KMS-11 (cell line): Measurements from ENCODE around the gene SSBP2.

Source experiments
- H2AFZ ChIP-seq: fragments of 200-600 bp; sonication (generic); 2 replicates; pipeline ENCODE4 v1.6.1; 2016; ENCODE audit warnings: antibody characterized with exemption, mixed run types, low read depth
- H3K27ac ChIP-seq: fragments of 200-600 bp; sonication (generic); 2 replicates; pipeline ENCODE4 v1.6.1; 2016; ENCODE audit warnings: mild to moderate bottlenecking, mixed run types
- H3K27me3 ChIP-seq: fragments of 200-600 bp; sonication (generic); 2 replicates; pipeline ENCODE4 v1.6.1; 2017; ENCODE audit warnings: mild to moderate bottlenecking, low read depth, mixed run types, moderate library complexity; ENCODE audit not compliant: insufficient read depth
- H3K36me3 ChIP-seq: fragments of 200-600 bp; sonication (generic); 2 replicates; pipeline ENCODE4 v1.6.1; 2017; ENCODE audit warnings: mild to moderate bottlenecking, mixed run types; ENCODE audit not compliant: insufficient read depth
- H3K4me1 ChIP-seq: fragments of 200-600 bp; sonication (generic); 2 replicates; pipeline ENCODE4 v1.6.1; 2016; ENCODE audit warnings: mild to moderate bottlenecking, low read depth, mixed run types; ENCODE audit not compliant: poor library complexity, severe bottlenecking
- H3K4me2 ChIP-seq: fragments of 200-600 bp; sonication (generic); 2 replicates; pipeline ENCODE4 v1.7.0; 2016; ENCODE audit warnings: mild to moderate bottlenecking, mixed run types
- H3K4me3 ChIP-seq: fragments of 200-600 bp; sonication (generic); IDR thresholded peaks from 2 replicates; pipeline ENCODE4 v1.6.1; 2017; ENCODE audit warnings: low read depth, low read length, mixed read lengths; ENCODE audit not compliant: insufficient read depth
- H3K79me2 ChIP-seq: fragments of 200-600 bp; sonication (generic); 2 replicates; pipeline ENCODE4 v1.6.1; 2016; ENCODE audit warnings: low read depth, mixed run types; ENCODE audit not compliant: insufficient read depth
- H3K9ac ChIP-seq: fragments of 200-600 bp; sonication (generic); 2 replicates; pipeline ENCODE4 v1.6.1; 2016; ENCODE audit warnings: mild to moderate bottlenecking, mixed run types
- H4K20me1 ChIP-seq: fragments of 200-600 bp; sonication (generic); 2 replicates; pipeline ENCODE4 v1.6.1; 2016; ENCODE audit warnings: mild to moderate bottlenecking, mixed run types; ENCODE audit not compliant: insufficient read depth
- CTCF ChIP-seq: fragments of 200-600 bp; sonication (generic); conservative IDR thresholded peaks from 2 replicates; pipeline ENCODE4 v1.6.1; 2017; ENCODE audit warnings: low read depth, mild to moderate bottlenecking, antibody characterized with exemption, low read length, moderate library complexity, mixed read lengths

The SSBP2 gene

GRCh38 chr5:81779125-81779915 lies 28.4 kb upstream of the SSBP2 start:
- H3K27ac ChIP-seq = peak overlapping the region; percentile 63
- H3K9ac ChIP-seq = peak overlapping the region; percentile 57

GRCh38 chr5:81778642-81779041 lies 27.7 kb upstream of the SSBP2 start:
- Histone ChIP-seq H3K4me2 (peak overlapping the region; percentile 84), H3K4me3 (no peak overlapping the region), H3K79me2 (no peaks in the 10 kb centered on the region), H3K27me3 (no peaks in the 10 kb centered on the region), H3K9ac (peak overlapping the region; percentile 57; the same call in 1 of the 2 replicates), H3K27ac (peak overlapping the region; percentile 63), H3K36me3 (no peaks in the 10 kb centered on the region), H2AFZ (peak overlapping the region; percentile 77), H4K20me1 (no peaks in the 10 kb centered on the region), H3K4me1 (peaks cover 33% of the 10 kb centered on the region)
- no peak for TF ChIP-seq CTCF

More at GRCh38 chr5:81779125-81779915, 28.4 kb upstream of the SSBP2 start:
- Histone ChIP-seq H3K79me2 (no peaks in the 10 kb centered on the region), H3K4me1 (peaks cover 26% of the 10 kb centered on the region), H3K4me2 (peak overlapping the region; percentile 84), H3K4me3 (no peak overlapping the region), H3K27me3 (no peaks in the 10 kb centered on the region), H4K20me1 (no peaks in the 10 kb centered on the region), H2AFZ (peak overlapping the region; percentile 77), H3K36me3 (no peaks in the 10 kb centered on the region)
- TF ChIP-seq CTCF = no peak

- H3K9ac ChIP-seq = no peak overlapping the region
- H2AFZ ChIP-seq = no peak overlapping the region
- H3K27ac ChIP-seq = no peak overlapping the region
- H3K4me2 ChIP-seq = no peak overlapping the region
- H3K36me3 ChIP-seq = no peaks in the 10 kb centered on the region
- H3K4me1 ChIP-seq = peaks cover 41% of the 10 kb centered on the region
- H3K27me3 ChIP-seq = no peaks in the 10 kb centered on the region
- H3K4me3 ChIP-seq = no peak overlapping the region
- no peaks in the 10 kb centered on the region for H3K79me2 ChIP-seq
- no peaks in the 10 kb centered on the region for H4K20me1 ChIP-seq
- TF ChIP-seq CTCF = no peak
Observed at GRCh38 chr5:81776258-81776657, 25.4 kb upstream of the SSBP2 start.

GRCh38 chr5:81774374-81774773 lies 23.5 kb upstream of the SSBP2 start:
- no peak overlapping the region; the same call in 1 of the 2 replicates for H3K4me2 ChIP-seq

More at GRCh38 chr5:81774374-81774773, 23.5 kb upstream of the SSBP2 start:
- Histone ChIP-seq H3K79me2 (no peaks in the 10 kb centered on the region), H3K36me3 (no peaks in the 10 kb centered on the region), H3K27me3 (no peaks in the 10 kb centered on the region), H3K4me3 (no peak overlapping the region), H3K4me1 (peaks cover 33% of the 10 kb centered on the region), H3K27ac (no peak overlapping the region), H3K9ac (no peak overlapping the region), H4K20me1 (no peaks in the 10 kb centered on the region), H2AFZ (no peak overlapping the region)
- no peak for TF ChIP-seq CTCF
